ENCODE measurements around the gene OR2G2. TPM values are rescaled to one million over a fixed set of nuclear protein-coding genes. Genes with fewer than 3 reads are reported as not detected.

Gene OR2G2
- total and polyA plus RNA-seq, 4 experiments from 2014 or later, result not detected

- no peak for DNase-seq
- Mint-ChIP-seq H3K4me1 (peaks cover 5 to 10% (median 7%) of the 10 kb centered on the region in 4 donors), H3K36me3 (no peaks in the 10 kb centered on the region), H3K27ac (no peak overlapping the region), H3K4me3 (no peak overlapping the region), H3K9me3 (no peaks in the 10 kb centered on the region), H3K27me3 (peaks cover 12 to 15% of the 10 kb centered on the region in 2 donors)
- H3K4me3 ChIP-seq (ENCODE audit: low read length in 2 of 2), result no peak overlapping the region
- CTCF ChIA-PET (ENCODE audit: partially characterized antibody), result no interaction called here
- no peak overlapping the region for H3K27ac ChIP-seq (ENCODE audit: low read depth, low read length)
- no peaks in the 10 kb centered on the region for H3K36me3 ChIP-seq (ENCODE audit: insufficient read depth, low read length)
- H3K27me3 ChIP-seq (ENCODE audit: insufficient read depth, low read length), result no peaks in the 10 kb centered on the region
- no peaks in the 10 kb centered on the region for H3K9me3 ChIP-seq (ENCODE audit: control insufficient read depth in 1 of 2, low read length in 2 of 2)
- POLR2A ChIA-PET (ENCODE audit: partially characterized antibody), result no interaction called here
- no peaks in the 10 kb centered on the region for H3K4me1 ChIP-seq (ENCODE audit: insufficient read depth, low read length)
- intact Hi-C loops (cut with micrococcal nuclease), result no loop called here
Observed at GRCh38 chr1:247551721-247552120, 36.4 kb upstream of the OR2G2 start.

- peaks cover 5 to 10% (median 7%) of the 10 kb centered on the region in 4 donors for H3K4me1 Mint-ChIP-seq
- no peak for DNase-seq
- H3K9me3 ChIP-seq (ENCODE audit: control insufficient read depth in 1 of 2, low read length in 2 of 2), result no peaks in the 10 kb centered on the region
- H3K27me3 Mint-ChIP-seq, result peaks cover 13 to 15% of the 10 kb centered on the region in 2 donors
- POLR2A ChIA-PET (ENCODE audit: partially characterized antibody), result no interaction called here
- no peak overlapping the region for H3K27ac ChIP-seq (ENCODE audit: low read depth, low read length)
- H3K4me3 Mint-ChIP-seq, result no peak overlapping the region
- no peak overlapping the region for H3K27ac Mint-ChIP-seq
- no peaks in the 10 kb centered on the region for H3K27me3 ChIP-seq (ENCODE audit: insufficient read depth, low read length)
- H3K4me1 ChIP-seq (ENCODE audit: insufficient read depth, low read length), result no peaks in the 10 kb centered on the region
- no peaks in the 10 kb centered on the region for H3K36me3 ChIP-seq (ENCODE audit: insufficient read depth, low read length)
- no peaks in the 10 kb centered on the region for H3K36me3 Mint-ChIP-seq
- no peak overlapping the region for H3K4me3 ChIP-seq (ENCODE audit: low read length in 2 of 2)
- CTCF ChIA-PET (ENCODE audit: partially characterized antibody), result no interaction called here
- H3K9me3 Mint-ChIP-seq, result no peaks in the 10 kb centered on the region
- intact Hi-C loops (cut with micrococcal nuclease), result no loop called here
Observed at GRCh38 chr1:247552231-247552630, 35.9 kb upstream of the OR2G2 start.

DNA sequence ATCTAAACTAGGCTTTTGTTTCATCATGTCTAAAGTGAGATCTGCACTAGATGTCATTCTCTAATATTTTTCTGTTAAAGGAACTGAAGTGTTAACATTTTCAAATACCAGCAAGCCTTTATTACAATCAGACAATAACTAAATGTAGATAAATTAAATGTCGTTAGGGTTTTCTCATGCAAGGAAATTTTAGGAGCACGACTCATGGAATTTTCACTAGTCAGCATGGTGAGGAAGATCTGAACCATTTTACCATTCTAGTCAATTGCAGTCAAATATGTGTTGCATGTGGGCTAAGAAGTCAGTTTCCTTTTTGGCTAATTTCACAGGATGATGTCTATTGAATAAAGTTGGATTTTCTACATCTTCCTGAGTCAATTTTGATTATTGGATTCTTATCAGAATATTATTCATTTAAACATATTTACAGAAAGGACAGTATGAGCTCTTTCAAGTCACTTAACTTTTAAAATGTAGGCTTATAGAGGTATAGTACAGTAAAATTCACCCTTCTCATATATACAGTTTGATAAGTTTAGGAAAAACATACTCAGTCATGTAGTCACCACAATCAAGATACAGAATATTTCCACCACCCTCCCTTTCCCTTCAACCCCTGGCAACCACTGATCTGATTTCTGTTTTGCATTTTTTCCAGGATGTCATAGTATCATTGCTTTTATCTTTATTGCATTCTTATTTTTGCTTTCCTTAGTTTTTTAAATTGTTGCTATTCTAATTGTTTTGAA is 30.1 kb upstream of the OR2G2 start:
- H3K27ac Mint-ChIP-seq, result no peak overlapping the region
- Histone ChIP-seq H3K27me3 (ENCODE audit: insufficient read depth, low read length) (no peaks in the 10 kb centered on the region), H3K36me3 (ENCODE audit: insufficient read depth, low read length) (no peaks in the 10 kb centered on the region), H3K4me3 (ENCODE audit: low read length in 2 of 2) (no peak overlapping the region), H3K9me3 (ENCODE audit: control insufficient read depth in 1 of 2, low read length in 2 of 2) (no peaks in the 10 kb centered on the region), H3K4me1 (ENCODE audit: insufficient read depth, low read length) (no peaks in the 10 kb centered on the region), H3K27ac (ENCODE audit: low read depth, low read length) (no peak overlapping the region)
- no peak overlapping the region for H3K4me3 Mint-ChIP-seq
- intact Hi-C loops (cut with micrococcal nuclease), result no loop called here
- no peaks in the 10 kb centered on the region for H3K4me1 Mint-ChIP-seq
- ChIA-PET POLR2A (ENCODE audit: partially characterized antibody) (no interaction called here), CTCF (ENCODE audit: partially characterized antibody) (no interaction called here)
- no peaks in the 10 kb centered on the region for H3K36me3 Mint-ChIP-seq
- H3K9me3 Mint-ChIP-seq, result no peaks in the 10 kb centered on the region
- DNase-seq, result no peak
- peaks cover 2% of the 10 kb centered on the region in 2 donors for H3K27me3 Mint-ChIP-seq

DNA sequence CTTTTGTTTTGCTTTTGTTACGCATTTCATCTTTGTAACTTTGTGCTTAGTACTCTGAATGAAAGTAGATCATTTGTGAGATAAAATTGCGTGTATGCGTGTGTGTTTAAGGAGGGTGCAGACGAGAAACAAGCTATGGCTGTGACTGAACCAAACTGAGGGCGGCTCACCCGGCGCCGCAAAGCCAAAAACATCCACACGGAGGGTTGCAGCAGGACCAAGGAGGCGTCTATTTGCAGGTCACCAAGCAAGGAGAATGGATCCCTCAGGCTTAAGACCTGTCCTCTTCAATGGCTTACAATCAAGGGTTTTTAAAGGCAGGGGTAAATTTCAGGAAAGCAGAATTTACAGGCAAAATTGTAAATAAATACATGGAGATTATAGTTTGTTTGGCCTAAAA is 26.4 kb upstream of the OR2G2 start:
- Mint-ChIP-seq H3K27ac (no peak overlapping the region), H3K36me3 (no peaks in the 10 kb centered on the region), H3K27me3 (peaks cover 2% of the 10 kb centered on the region in 2 donors), H3K4me3 (no peak overlapping the region), H3K9me3 (no peaks in the 10 kb centered on the region), H3K4me1 (no peaks in the 10 kb centered on the region)
- no peaks in the 10 kb centered on the region for H3K36me3 ChIP-seq (ENCODE audit: insufficient read depth, low read length)
- intact Hi-C loops (cut with micrococcal nuclease), result no loop called here
- H3K9me3 ChIP-seq (ENCODE audit: control insufficient read depth in 1 of 2, low read length in 2 of 2), result no peaks in the 10 kb centered on the region
- ChIA-PET CTCF (ENCODE audit: partially characterized antibody) (no interaction called here), POLR2A (ENCODE audit: partially characterized antibody) (no interaction called here)
- DNase-seq, result no peak
- H3K27ac ChIP-seq (ENCODE audit: low read depth, low read length), result no peak overlapping the region
- H3K4me3 ChIP-seq (ENCODE audit: low read length in 2 of 2), result no peak overlapping the region
- H3K4me1 ChIP-seq (ENCODE audit: insufficient read depth, low read length), result no peaks in the 10 kb centered on the region
- H3K27me3 ChIP-seq (ENCODE audit: insufficient read depth, low read length), result no peaks in the 10 kb centered on the region

DNA sequence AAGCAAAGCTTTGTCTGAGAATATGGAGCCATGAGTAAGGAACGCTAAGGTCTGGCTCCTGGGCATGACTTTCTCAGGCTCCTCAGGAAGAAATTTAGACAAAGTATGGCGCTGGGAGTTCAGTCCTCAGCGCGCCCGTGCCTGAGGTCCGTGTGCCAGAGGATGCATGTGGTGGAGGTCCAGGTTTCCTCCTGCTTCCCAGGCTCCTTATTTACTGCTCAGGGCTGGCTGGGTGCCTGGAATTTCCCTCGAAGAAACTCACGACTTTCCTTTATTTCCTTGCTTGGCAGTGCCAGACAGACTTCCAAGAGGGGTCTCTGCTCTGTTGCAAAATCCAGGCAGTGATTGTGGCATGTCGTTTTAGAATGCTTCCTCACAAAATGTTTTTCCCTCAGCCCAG is 26.0 kb upstream of the OR2G2 start:
- Histone ChIP-seq H3K36me3 (ENCODE audit: insufficient read depth, low read length) (no peaks in the 10 kb centered on the region), H3K27me3 (ENCODE audit: insufficient read depth, low read length) (no peaks in the 10 kb centered on the region), H3K9me3 (ENCODE audit: control insufficient read depth in 1 of 2, low read length in 2 of 2) (no peaks in the 10 kb centered on the region), H3K4me1 (ENCODE audit: insufficient read depth, low read length) (no peaks in the 10 kb centered on the region), H3K27ac (ENCODE audit: low read depth, low read length) (no peak overlapping the region), H3K4me3 (ENCODE audit: low read length in 2 of 2) (no peak overlapping the region)
- DNase-seq, result no peak
- peaks cover 1 to 2% of the 10 kb centered on the region in 2 donors for H3K27me3 Mint-ChIP-seq
- POLR2A ChIA-PET (ENCODE audit: partially characterized antibody), result no interaction called here
- CTCF ChIA-PET (ENCODE audit: partially characterized antibody), result no interaction called here
- H3K4me1 Mint-ChIP-seq, result no peaks in the 10 kb centered on the region
- intact Hi-C loops (cut with micrococcal nuclease), result no loop called here
- H3K27ac Mint-ChIP-seq, result no peak overlapping the region
- H3K4me3 Mint-ChIP-seq, result no peak overlapping the region
- H3K36me3 Mint-ChIP-seq, result no peaks in the 10 kb centered on the region
- H3K9me3 Mint-ChIP-seq, result no peaks in the 10 kb centered on the region

DNA sequence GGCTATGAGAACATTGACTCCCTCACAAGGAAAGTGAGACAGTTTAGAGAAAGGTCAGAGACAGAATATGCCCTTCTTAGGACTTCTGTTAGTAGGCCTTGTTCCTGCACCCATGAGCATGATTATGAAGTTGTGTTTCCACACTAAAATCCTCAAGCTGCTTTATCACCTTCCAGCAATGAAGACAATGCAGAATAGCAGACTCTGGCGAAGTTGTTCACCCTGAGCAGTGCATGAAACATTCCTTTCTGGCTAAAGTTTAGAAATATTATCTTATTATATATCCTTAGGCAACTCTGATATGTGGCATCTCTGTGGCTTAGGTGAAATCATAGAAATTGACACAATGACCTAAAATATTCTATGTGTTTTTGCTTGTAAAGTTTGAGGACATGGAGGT is 13.9 kb upstream of the OR2G2 start:
- H3K27me3 Mint-ChIP-seq, result peaks cover 11 to 16% of the 10 kb centered on the region in 2 donors
- Histone ChIP-seq H3K27me3 (ENCODE audit: insufficient read depth, low read length) (no peaks in the 10 kb centered on the region), H3K4me3 (ENCODE audit: low read length in 2 of 2) (no peak overlapping the region), H3K36me3 (ENCODE audit: insufficient read depth, low read length) (no peaks in the 10 kb centered on the region), H3K9me3 (ENCODE audit: control insufficient read depth in 1 of 2, low read length in 2 of 2) (no peaks in the 10 kb centered on the region), H3K4me1 (ENCODE audit: insufficient read depth, low read length) (no peaks in the 10 kb centered on the region), H3K27ac (ENCODE audit: low read depth, low read length) (no peak overlapping the region)
- H3K27ac Mint-ChIP-seq, result no peak overlapping the region
- H3K36me3 Mint-ChIP-seq, result no peaks in the 10 kb centered on the region
- H3K4me1 Mint-ChIP-seq, result no peaks in the 10 kb centered on the region
- peaks cover 0 to 20% (median 11%) of the 10 kb centered on the region in 8 donors for H3K9me3 Mint-ChIP-seq
- ChIA-PET POLR2A (ENCODE audit: partially characterized antibody) (no interaction called here), CTCF (ENCODE audit: partially characterized antibody) (no interaction called here)
- H3K4me3 Mint-ChIP-seq, result no peak overlapping the region
- intact Hi-C loops (cut with micrococcal nuclease), result no loop called here
- DNase-seq, result no peak

GRCh38 chr1:247574664-247575063 is 13.5 kb upstream of the OR2G2 start:
- H3K27me3 Mint-ChIP-seq, result peaks cover 11 to 16% of the 10 kb centered on the region in 2 donors
- peaks cover 0 to 16% (median 9%) of the 10 kb centered on the region in 8 donors for H3K9me3 Mint-ChIP-seq
- H3K36me3 ChIP-seq (ENCODE audit: insufficient read depth, low read length), result no peaks in the 10 kb centered on the region
- no peak overlapping the region for H3K4me3 ChIP-seq (ENCODE audit: low read length in 2 of 2)
- H3K9me3 ChIP-seq (ENCODE audit: control insufficient read depth in 1 of 2, low read length in 2 of 2), result no peaks in the 10 kb centered on the region
- no peak for DNase-seq
- H3K27ac Mint-ChIP-seq, result no peak overlapping the region
- no peaks in the 10 kb centered on the region for H3K36me3 Mint-ChIP-seq
- no peak overlapping the region for H3K4me3 Mint-ChIP-seq
- H3K4me1 Mint-ChIP-seq, result no peaks in the 10 kb centered on the region
- POLR2A ChIA-PET (ENCODE audit: partially characterized antibody), result no interaction called here
- no peaks in the 10 kb centered on the region for H3K4me1 ChIP-seq (ENCODE audit: insufficient read depth, low read length)
- no peak overlapping the region for H3K27ac ChIP-seq (ENCODE audit: low read depth, low read length)
- H3K27me3 ChIP-seq (ENCODE audit: insufficient read depth, low read length), result no peaks in the 10 kb centered on the region
- CTCF ChIA-PET (ENCODE audit: partially characterized antibody), result no interaction called here
- intact Hi-C loops (cut with micrococcal nuclease), result no loop called here
